ENCODE data around the gene LSAMP. TPM values are rescaled to one million over a fixed set of nuclear protein-coding genes. Genes with fewer than 3 reads are reported as not detected.

Gene LSAMP
- total RNA-seq, 4 donors from 2014 or later, result 1.2 to 3.0 (median 1.8) TPM

DNA sequence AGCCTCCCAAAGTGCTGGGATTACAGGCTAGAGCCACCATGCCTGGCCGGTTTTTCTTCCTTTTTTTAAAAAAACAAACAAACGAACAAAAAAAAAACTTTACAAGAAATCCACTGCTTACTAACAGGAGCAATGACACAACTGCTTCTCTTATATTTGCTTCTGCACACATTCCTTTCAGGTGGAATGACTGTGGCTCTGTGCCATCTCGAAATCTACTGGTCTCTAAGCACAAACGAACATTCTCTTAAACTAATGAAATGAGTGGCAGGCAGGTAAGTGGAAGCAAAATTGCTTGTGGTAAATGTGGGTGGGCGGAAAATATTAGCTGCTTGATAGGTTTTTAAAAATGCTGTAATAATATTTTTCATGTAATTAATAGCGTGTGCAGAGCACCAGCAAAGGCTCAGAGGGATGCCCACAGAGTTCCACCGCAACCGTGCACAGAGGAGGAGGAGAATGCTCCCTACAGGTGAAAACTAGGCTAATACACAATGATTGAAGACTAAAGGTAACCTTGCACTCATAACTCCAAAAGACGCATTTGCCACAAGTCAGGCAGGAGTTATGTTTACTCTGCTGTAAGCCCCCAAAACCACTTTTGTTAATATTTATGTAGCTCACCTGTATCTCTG, 77.4 kb downstream of the LSAMP start:
- no peak for DNase-seq (ENCODE audit: extremely low spot score)
- intact Hi-C loops (cut with DNase I), result no loop called here
- TF ChIP-seq POLR2A (IDR thresholded peaks at IDR 0.05; ENCODE audit: low read depth) (no peak), POLR2AphosphoS5 (IDR thresholded peaks at IDR 0.05) (no peak), EP300 (IDR thresholded peaks at IDR 0.05) (no peak)
- TF ChIP-seq, protein P1, sequence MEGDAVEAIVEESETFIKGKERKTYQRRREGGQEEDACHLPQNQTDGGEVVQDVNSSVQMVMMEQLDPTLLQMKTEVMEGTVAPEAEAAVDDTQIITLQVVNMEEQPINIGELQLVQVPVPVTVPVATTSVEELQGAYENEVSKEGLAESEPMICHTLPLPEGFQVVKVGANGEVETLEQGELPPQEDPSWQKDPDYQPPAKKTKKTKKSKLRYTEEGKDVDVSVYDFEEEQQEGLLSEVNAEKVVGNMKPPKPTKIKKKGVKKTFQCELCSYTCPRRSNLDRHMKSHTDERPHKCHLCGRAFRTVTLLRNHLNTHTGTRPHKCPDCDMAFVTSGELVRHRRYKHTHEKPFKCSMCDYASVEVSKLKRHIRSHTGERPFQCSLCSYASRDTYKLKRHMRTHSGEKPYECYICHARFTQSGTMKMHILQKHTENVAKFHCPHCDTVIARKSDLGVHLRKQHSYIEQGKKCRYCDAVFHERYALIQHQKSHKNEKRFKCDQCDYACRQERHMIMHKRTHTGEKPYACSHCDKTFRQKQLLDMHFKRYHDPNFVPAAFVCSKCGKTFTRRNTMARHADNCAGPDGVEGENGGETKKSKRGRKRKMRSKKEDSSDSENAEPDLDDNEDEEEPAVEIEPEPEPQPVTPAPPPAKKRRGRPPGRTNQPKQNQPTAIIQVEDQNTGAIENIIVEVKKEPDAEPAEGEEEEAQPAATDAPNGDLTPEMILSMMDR (IDR thresholded peaks at IDR 0.05), result no peak
- H3K4me1 ChIP-seq, result no peaks in the 10 kb centered on the region
- H3K27me3 ChIP-seq, result no peaks in the 10 kb centered on the region
- H3K36me3 ChIP-seq, result no peaks in the 10 kb centered on the region
- no peak overlapping the region for H3K27ac ChIP-seq (replicated peaks in 1 of 4)
- no peaks in the 10 kb centered on the region for H3K9me3 ChIP-seq
- H3K4me3 ChIP-seq, result no peak overlapping the region
- 80% methylated on average over 9 of the region's 9 CpGs for WGBS

DNA sequence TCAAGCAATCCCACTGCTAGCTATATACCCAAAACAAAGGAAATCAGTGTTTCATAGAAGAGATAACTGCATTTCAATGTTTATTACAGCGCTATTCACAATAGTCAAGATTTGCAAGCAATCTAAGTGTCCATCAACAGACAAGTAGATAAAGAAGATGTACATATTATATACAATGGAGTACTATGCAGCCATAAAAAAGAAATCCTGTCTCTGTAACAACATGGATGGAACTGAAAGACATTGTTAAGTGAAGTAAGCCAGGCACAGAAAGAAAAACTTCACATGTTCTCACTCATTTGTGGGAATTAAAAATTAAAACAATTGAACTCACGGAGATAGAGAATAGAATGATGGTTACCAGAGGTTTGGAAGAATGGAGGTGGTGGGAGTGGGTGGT, 89.2 kb downstream of the LSAMP start:
- no peak for DNase-seq (ENCODE audit: extremely low spot score)
- H3K4me3 ChIP-seq, result no peak overlapping the region
- no peaks in the 10 kb centered on the region for H3K9me3 ChIP-seq
- H3K27ac ChIP-seq (replicated peaks in 1 of 4), result no peak overlapping the region
- no peaks in the 10 kb centered on the region for H3K4me1 ChIP-seq
- intact Hi-C loops (cut with DNase I), result no loop called here
- TF ChIP-seq, protein P1 (IDR thresholded peaks at IDR 0.05), result no peak
- TF ChIP-seq POLR2AphosphoS5 (IDR thresholded peaks at IDR 0.05) (no peak), EP300 (IDR thresholded peaks at IDR 0.05) (no peak), POLR2A (IDR thresholded peaks at IDR 0.05; ENCODE audit: low read depth) (no peak)
- H3K27me3 ChIP-seq, result no peaks in the 10 kb centered on the region
- 100% methylated on average over 2 of the region's 2 CpGs for WGBS
- H3K36me3 ChIP-seq, result no peaks in the 10 kb centered on the region

DNA sequence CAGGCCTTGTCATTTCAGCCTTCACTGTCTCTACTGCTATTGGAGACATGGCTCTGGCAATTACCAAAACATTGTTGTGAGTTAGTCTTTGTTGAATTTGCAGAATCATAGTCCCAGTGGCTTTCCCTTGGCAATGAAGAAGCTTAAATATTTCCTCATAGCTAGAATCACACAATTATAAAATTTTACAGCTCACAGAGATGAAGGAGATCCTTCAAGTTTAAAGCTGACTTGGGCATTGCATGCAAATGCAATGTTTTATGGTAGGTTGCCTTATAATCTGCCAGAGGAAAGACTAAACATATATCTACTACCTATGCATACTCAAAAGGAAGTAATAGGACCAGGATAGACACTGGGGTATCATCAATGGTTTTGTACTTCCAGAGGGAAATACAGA, 90.9 kb downstream of the LSAMP start:
- Histone ChIP-seq H3K9me3 (no peaks in the 10 kb centered on the region), H3K27ac (replicated peaks in 1 of 4) (no peak overlapping the region), H3K27me3 (no peaks in the 10 kb centered on the region), H3K36me3 (no peaks in the 10 kb centered on the region), H3K4me3 (no peak overlapping the region), H3K4me1 (no peaks in the 10 kb centered on the region)
- intact Hi-C loops (cut with DNase I), result no loop called here
- DNase-seq (ENCODE audit: extremely low spot score), result no peak
- TF ChIP-seq, protein P1 (IDR thresholded peaks at IDR 0.05), result no peak
- TF ChIP-seq POLR2A (IDR thresholded peaks at IDR 0.05; ENCODE audit: low read depth), result no peak
- TF ChIP-seq EP300 (IDR thresholded peaks at IDR 0.05), result no peak
- no peak for TF ChIP-seq POLR2AphosphoS5 (IDR thresholded peaks at IDR 0.05)

DNA sequence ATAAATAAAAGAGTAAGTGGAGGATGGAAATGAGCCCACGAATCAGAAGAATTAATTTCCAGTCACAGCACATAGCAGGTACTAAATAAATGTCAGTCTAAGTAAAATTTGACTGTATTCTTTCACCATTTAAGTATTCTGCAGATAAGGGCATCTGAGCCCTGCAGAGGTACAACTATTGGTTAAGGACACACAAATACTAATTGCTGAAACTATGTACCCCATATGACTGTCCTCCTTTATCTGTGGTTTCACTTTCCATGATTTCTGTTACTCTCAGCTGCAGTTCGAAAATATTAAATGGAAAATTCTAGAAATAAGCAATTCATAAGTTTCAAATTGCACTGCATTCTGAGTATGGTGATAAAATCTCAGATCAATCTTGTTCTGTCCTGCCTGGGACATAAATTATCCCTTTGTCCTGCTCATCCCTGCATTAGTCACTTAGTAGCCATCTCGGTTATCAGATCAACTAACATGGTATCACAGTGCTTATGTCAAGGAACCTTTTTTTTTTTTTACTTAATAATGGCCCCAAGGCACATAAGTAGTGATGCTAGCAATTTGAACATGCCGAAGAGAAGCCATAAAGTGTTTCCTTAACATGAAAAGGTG, 95.1 kb downstream of the LSAMP start:
- no peaks in the 10 kb centered on the region for H3K4me1 ChIP-seq
- H3K36me3 ChIP-seq, result no peaks in the 10 kb centered on the region
- H3K27ac ChIP-seq (replicated peaks in 1 of 4), result no peak overlapping the region
- DNase-seq (ENCODE audit: extremely low spot score), result no peak
- no peak overlapping the region for H3K4me3 ChIP-seq
- no peaks in the 10 kb centered on the region for H3K27me3 ChIP-seq
- TF ChIP-seq, protein P1 (IDR thresholded peaks at IDR 0.05), result no peak
- TF ChIP-seq POLR2AphosphoS5 (IDR thresholded peaks at IDR 0.05), result no peak
- TF ChIP-seq EP300 (IDR thresholded peaks at IDR 0.05), result no peak
- TF ChIP-seq POLR2A (IDR thresholded peaks at IDR 0.05; ENCODE audit: low read depth), result no peak
- H3K9me3 ChIP-seq, result no peaks in the 10 kb centered on the region
- WGBS, result 79% methylated on average over 4 of the region's 4 CpGs
- intact Hi-C loops (cut with DNase I), result no loop called here

Measured in esophagus muscularis mucosa (tissue), 4 donors.